Measurements from ENCODE around the gene NECTIN1. TPM values are rescaled to one million over a fixed set of nuclear protein-coding genes. Genes with fewer than 3 reads are reported as not detected.

The NECTIN1 gene
- total RNA-seq, 1 experiment from 2014 or later, result 23.8 TPM

GRCh38 chr11:119689302-119689701, 39.7 kb downstream of the NECTIN1 start:
- Histone ChIP-seq H3K27ac (ENCODE audit: low read depth, low read length) (no peak overlapping the region), H2AFZ (ENCODE audit: low read depth, low read length, poor library complexity, severe bottlenecking) (no peak overlapping the region), H3K9me3 (ENCODE audit: control insufficient read depth in 1 of 2, insufficient read depth in 1 of 2, low read depth in 1 of 2, low read length in 2 of 2) (no peaks in the 10 kb centered on the region), H3K36me3 (ENCODE audit: control insufficient read depth in 1 of 2, insufficient read depth in 2 of 2, low read length in 2 of 2) (no peaks in the 10 kb centered on the region), H3K4me1 (ENCODE audit: control insufficient read depth in 1 of 2, insufficient read depth in 2 of 2, low read length in 2 of 2) (peaks cover 32 to 55% of the 10 kb centered on the region in 2 experiments), H4K20me1 (ENCODE audit: insufficient read depth) (no peaks in the 10 kb centered on the region), H3K27me3 (ENCODE audit: insufficient read depth, low read length) (no peaks in the 10 kb centered on the region), H3K4me2 (ENCODE audit: low read length) (no peak overlapping the region), H3K4me3 (replicated peaks in 1 of 2; ENCODE audit: low read depth in 1 of 2, low read length in 2 of 2) (no peak overlapping the region), H3K9me2 (ENCODE audit: insufficient read depth) (no peaks in the 10 kb centered on the region), H3K9ac (ENCODE audit: low read length) (no peak overlapping the region), H3K79me2 (ENCODE audit: insufficient read depth, low read length) (peaks cover 3% of the 10 kb centered on the region; the same call in 1 of the 2 replicates)
- DNase-seq (ENCODE audit: low read depth, low spot score), result no peak
- POLR2A ChIA-PET, result no interaction called here
- RAD21 ChIA-PET (ENCODE audit: low non-redundant PET in 1 of 2, low total read pairs in 2 of 2, uncharacterized antibody in 2 of 2, unreplicated experiment in 2 of 2), result no interaction called here
- TF ChIP-seq REST (IDR thresholded peaks at IDR 0.05; ENCODE audit: low read depth) (no peak), CTCF (IDR thresholded peaks at IDR 0.05 in 2 of 3, conservative IDR thresholded peaks at IDR 0.05 in 1 of 3; ENCODE audit: borderline replicate concordance in 1 of 3, insufficient read depth in 1 of 3, low read depth in 2 of 3, low read length in 2 of 3) (no peak), JUND (IDR thresholded peaks at IDR 0.05) (no peak), ZBTB33 (IDR thresholded peaks at IDR 0.05; ENCODE audit: extremely low read depth, insufficient replicate concordance, low read length) (no peak), EZH2 (IDR thresholded peaks at IDR 0.05) (no peak), SIN3A (IDR thresholded peaks at IDR 0.05; ENCODE audit: low read depth) (no peak), CBX3 (IDR thresholded peaks at IDR 0.05; ENCODE audit: low read depth) (no peak), POLR2A (IDR thresholded peaks at IDR 0.05; ENCODE audit: borderline replicate concordance, extremely low read depth, insufficient read depth, insufficient read length) (no peak), ELF1 (IDR thresholded peaks at IDR 0.05; ENCODE audit: borderline replicate concordance, low read depth) (no peak), ZFX (IDR thresholded peaks at IDR 0.05) (no peak), EGR1 (IDR thresholded peaks at IDR 0.05; ENCODE audit: low read depth) (no peak), CEBPB (IDR thresholded peaks at IDR 0.05; ENCODE audit: low read depth) (no peak), EZH2phosphoT487 (IDR thresholded peaks at IDR 0.05; ENCODE audit: borderline replicate concordance) (no peak), SRF (IDR thresholded peaks at IDR 0.05; ENCODE audit: low read depth) (no peak)
- BruUV-seq (replicated peaks), result no TSS peak
- CTCF ChIA-PET, result no interaction called here
- ATAC-seq, result no peak
- intact Hi-C loops (cut with micrococcal nuclease), result no loop called here

Measured in HCT116 (cell line).